Left ventricle myocardium inferior (tissue), 1 donor: Measurements from ENCODE around the gene ASB10. TPM values are rescaled to one million over a fixed set of nuclear protein-coding genes. Genes with fewer than 3 reads are reported as not detected.

Experiments used
- DNase-seq: peaks from one replicate; pipeline ENCODE4 v3.0.0-alpha.2; 2020
- H3K27ac ChIP-seq: fragments of 200-600 bp; replicated peaks from 2 replicates; pipeline ENCODE4 v1.8.0; 2021
- H3K27me3 ChIP-seq: fragments of 200-600 bp; 2 replicates; pipeline ENCODE4 v1.8.0; 2021; ENCODE audit warnings: low read depth
- H3K36me3 ChIP-seq: fragments of 200-600 bp; 2 replicates; pipeline ENCODE4 v1.8.0; 2021
- H3K4me1 ChIP-seq: fragments of 200-600 bp; 2 replicates; pipeline ENCODE4 v1.8.0; 2021
- H3K4me3 ChIP-seq: fragments of 200-600 bp; 2 replicates; pipeline ENCODE4 v1.8.0; 2021; ENCODE audit warnings: mild to moderate bottlenecking, moderate library complexity
- H3K9me3 ChIP-seq: fragments of 200-600 bp; replicated peaks from 2 replicates; pipeline ENCODE4 v1.8.0; 2021
- CTCF ChIP-seq: fragments of 200-600 bp; IDR thresholded peaks from 2 replicates; pipeline ENCODE4 v1.8.0; 2021; ENCODE audit warnings: antibody characterized with exemption, mild to moderate bottlenecking, borderline replicate concordance
- intact Hi-C: fragments of 100-400 bp; cut with micrococcal nuclease; formaldehyde crosslinking; loops from one replicate; pipeline ENCODE4 v1.11.0; 2022
- total RNA-seq: library from RNA; stranded (reverse); fragmentation: NEBNext Ultra II Directional; extraction: Animal tissue kit (Norgen Biotek cat#: 25700); gene quantifications from one replicate; pipeline ENCODE4 v1.2.1, GENCODE V29; 2021
- donor health status: DM: no; HTN: yes; CAD: no; lungs with severe emphysema.

Gene ASB10
- total RNA-seq, 1 donor from 2014 or later, result 35.4 TPM

GRCh38 chr7:151139791-151140190 lies 47.3 kb downstream of the ASB10 start:
- Histone ChIP-seq H3K27me3 (no peaks in the 10 kb centered on the region), H3K4me3 (no peak overlapping the region), H3K9me3 (no peaks in the 10 kb centered on the region), H3K4me1 (peaks cover 52% of the 10 kb centered on the region), H3K27ac (no peak overlapping the region), H3K36me3 (peaks cover 43% of the 10 kb centered on the region)
- intact Hi-C loops, result no loop called here
- DNase-seq, result no peak
- no peak for TF ChIP-seq CTCF

GRCh38 chr7:151139071-151139790 lies 47.8 kb downstream of the ASB10 start:
- peaks cover 58% of the 10 kb centered on the region for H3K4me1 ChIP-seq
- DNase-seq, result no peak
- no peak overlapping the region for H3K4me3 ChIP-seq
- TF ChIP-seq CTCF, result no peak
- no peaks in the 10 kb centered on the region for H3K9me3 ChIP-seq
- H3K27me3 ChIP-seq, result no peaks in the 10 kb centered on the region
- intact Hi-C loops, result no loop called here
- peaks cover 47% of the 10 kb centered on the region for H3K36me3 ChIP-seq
- H3K27ac ChIP-seq, result no peak overlapping the region

- Histone ChIP-seq H3K36me3 (peaks cover 46% of the 10 kb centered on the region), H3K4me3 (no peak overlapping the region), H3K27ac (peak overlapping the region; percentile 56), H3K9me3 (no peaks in the 10 kb centered on the region), H3K4me1 (peaks cover 64% of the 10 kb centered on the region), H3K27me3 (no peaks in the 10 kb centered on the region)
- intact Hi-C loops, result no loop called here
- no peak for TF ChIP-seq CTCF
- DNase-seq, result no peak
Observed at GRCh38 chr7:151138153-151138851, 48.7 kb downstream of the ASB10 start.

- no peaks in the 10 kb centered on the region for H3K9me3 ChIP-seq
- peak overlapping the region; percentile 56 for H3K27ac ChIP-seq
- DNase-seq, result peak; percentile 19
- H3K4me1 ChIP-seq, result peaks cover 59% of the 10 kb centered on the region
- H3K36me3 ChIP-seq, result peaks cover 51% of the 10 kb centered on the region
- H3K27me3 ChIP-seq, result no peaks in the 10 kb centered on the region
- intact Hi-C loops, result no loop called here
- no peak overlapping the region for H3K4me3 ChIP-seq
- TF ChIP-seq CTCF, result no peak
Observed at GRCh38 chr7:151137791-151138152, 49.3 kb downstream of the ASB10 start.

- H3K9me3 ChIP-seq, result no peaks in the 10 kb centered on the region
- peaks cover 54% of the 10 kb centered on the region for H3K4me1 ChIP-seq
- H3K36me3 ChIP-seq, result peaks cover 57% of the 10 kb centered on the region
- DNase-seq, result no peak
- TF ChIP-seq CTCF, result peak; percentile 28
- no peaks in the 10 kb centered on the region for H3K27me3 ChIP-seq
- intact Hi-C loops, result no loop called here
- H3K4me3 ChIP-seq, result no peak overlapping the region
- peak overlapping the region; percentile 56 for H3K27ac ChIP-seq
Observed at GRCh38 chr7:151137076-151137675, 49.9 kb downstream of the ASB10 start.
